ENCODE results near the gene PAPPA.

The PAPPA gene

GRCh38 chr9:116153765-116154333 is at the start of gene PAPPA:
PAPPA (plus strand) TSS chr9:116153791; CDS start chr9:116154173, 382 bp downstream.
- Histone ChIP-seq H3K4me3 (ENCODE audit: low read depth, low read length) (peak within 1 kb of the TSS; percentile 60), H3K9me3 (ENCODE audit: control insufficient read depth, insufficient read depth, low read depth, low read length) (no peaks in the 10 kb centered on the region), H3K27ac (ENCODE audit: extremely low read depth, low read depth, low read length) (peak within 1 kb of the TSS; percentile 54; the same call in 1 of the 2 replicates), H3K36me3 (ENCODE audit: control insufficient read depth in 2 of 2, insufficient read depth in 1 of 2, low read length in 2 of 2) (no peaks in the 10 kb centered on the region), H3K4me1 (ENCODE audit: control insufficient read depth, insufficient read depth, low read length) (peaks cover 7% of the 10 kb centered on the region)
- TF ChIP-seq ZNF621 (tag by site-specific recombination; IDR thresholded peaks at IDR 0.05) (no peak), MZF1 (tag by site-specific recombination; IDR thresholded peaks at IDR 0.05; ENCODE audit: borderline replicate concordance) (no peak), ZNF76 (tag by site-specific recombination; IDR thresholded peaks at IDR 0.05; ENCODE audit: borderline replicate concordance, low read depth) (no peak), REST (tag by site-specific recombination; IDR thresholded peaks at IDR 0.05) (no peak), ZNF132 (tag by site-specific recombination; IDR thresholded peaks at IDR 0.05; ENCODE audit: borderline replicate concordance) (no peak), ZBTB7A (tag by site-specific recombination; IDR thresholded peaks at IDR 0.05; ENCODE audit: low read depth) (no peak), ZNF792 (tag by site-specific recombination; IDR thresholded peaks at IDR 0.05) (no peak), GFI1B (tag by site-specific recombination; IDR thresholded peaks at IDR 0.05) (no peak), HIC1 (tag by site-specific recombination; IDR thresholded peaks at IDR 0.05) (no peak), ZNF837 (tag by site-specific recombination; IDR thresholded peaks at IDR 0.05) (no peak), ZNF521 (tag by site-specific recombination; IDR thresholded peaks at IDR 0.05) (no peak), KLF1 (tag by site-specific recombination; IDR thresholded peaks at IDR 0.05) (no peak), CTCF (tag by site-specific recombination; IDR thresholded peaks at IDR 0.05) (no peak), ZNF701 (tag by site-specific recombination; IDR thresholded peaks at IDR 0.05) (no peak), ZNF514 (tag by site-specific recombination; IDR thresholded peaks at IDR 0.05) (no peak), ZSCAN5A (tag by site-specific recombination; IDR thresholded peaks at IDR 0.05) (no peak), ZNF529 (tag by site-specific recombination; IDR thresholded peaks at IDR 0.05; ENCODE audit: insufficient replicate concordance) (no peak)
- POLR2A ChIA-PET: interaction anchor here (0.6 to 0.7 kb wide), 3 partner anchors 223 to 533 kb away, joined by 3 to 5 read pairs (median 4); partner anchors contain the start of gene TRIM32
- CTCF ChIA-PET: interaction anchor here (0.5 to 1.8 kb wide), 11 partner anchors 38 to 920 kb away, joined by 3 to 5 read pairs (median 3); no protein-coding TSS in a partner anchor

Measured in HEK293 (cell line).